Measurements from ENCODE around the gene SLC4A1AP. TPM values are rescaled to one million over a fixed set of nuclear protein-coding genes. Genes with fewer than 3 reads are reported as not detected.

Gene SLC4A1AP
- total RNA-seq, 4 donors from 2014 or later: 15.6 to 25.0 (median 22.1) TPM

- intact Hi-C loops (cut with DNase I; ENCODE audit: low total_unique reads): no loop called here
- 95 to 96% methylated on average over 1 of the region's 1 CpG for WGBS, 2 donors
- no peak for DNase-seq (ENCODE audit: low spot score in 2 of 2)
- no peak overlapping the region for H3K4me3 ChIP-seq (ENCODE audit: low read depth, poor library complexity, severe bottlenecking)
- TF ChIP-seq CTCF (IDR thresholded peaks at IDR 0.05) (no peak), POLR2A (IDR thresholded peaks at IDR 0.05) (no peak)
Observed at GRCh38 chr2:27661371-27661770, 2.3 kb upstream of the SLC4A1AP start.

- 3 to 4% methylated on average over 13 to 18 of the region's 28 CpGs for WGBS, 2 donors
- DNase-seq (ENCODE audit: low spot score in 2 of 2): no peak
- TF ChIP-seq CTCF (IDR thresholded peaks at IDR 0.05): no peak
- TF ChIP-seq POLR2A (IDR thresholded peaks at IDR 0.05): no peak
- intact Hi-C loops (cut with DNase I; ENCODE audit: low total_unique reads): no loop called here
- H3K4me3 ChIP-seq (ENCODE audit: low read depth, poor library complexity, severe bottlenecking): peak overlapping the region; percentile 77
Observed at GRCh38 chr2:27664154-27664574, 475 bp downstream of the SLC4A1AP start.

GRCh38 chr2:27664622-27665363 lies 1.1 kb downstream of the SLC4A1AP start:
- WGBS, 2 donors: 83 to 84% methylated on average over 16 of the region's 16 CpGs
- no peak overlapping the region for H3K4me3 ChIP-seq (ENCODE audit: low read depth, poor library complexity, severe bottlenecking)
- intact Hi-C loops (cut with DNase I; ENCODE audit: low total_unique reads): no loop called here
- no peak for TF ChIP-seq POLR2A (IDR thresholded peaks at IDR 0.05)
- TF ChIP-seq CTCF (IDR thresholded peaks at IDR 0.05): no peak
- DNase-seq (ENCODE audit: low spot score in 2 of 2): no peak

- intact Hi-C loops (cut with DNase I; ENCODE audit: low total_unique reads): no loop called here
- H3K4me3 ChIP-seq (ENCODE audit: low read depth, poor library complexity, severe bottlenecking): no peak overlapping the region
- 79 to 80% methylated on average over 1 of the region's 1 CpG for WGBS, 2 donors
- no peak for DNase-seq (ENCODE audit: low spot score in 2 of 2)
- TF ChIP-seq POLR2A (IDR thresholded peaks at IDR 0.05): no peak
- no peak for TF ChIP-seq CTCF (IDR thresholded peaks at IDR 0.05)
Observed at GRCh38 chr2:27667446-27667845, 3.8 kb downstream of the SLC4A1AP start.

- no peak for DNase-seq (ENCODE audit: low spot score in 2 of 2)
- H3K4me3 ChIP-seq (ENCODE audit: low read depth, poor library complexity, severe bottlenecking): no peak overlapping the region
- intact Hi-C loops (cut with DNase I; ENCODE audit: low total_unique reads): no loop called here
- WGBS, 2 donors: 86 to 90% methylated on average over 4 of the region's 4 CpGs
- TF ChIP-seq CTCF (IDR thresholded peaks at IDR 0.05) (no peak), POLR2A (IDR thresholded peaks at IDR 0.05) (no peak)
Observed at GRCh38 chr2:27671235-27671634, 7.5 kb downstream of the SLC4A1AP start.

Measured in lower leg skin (tissue), 4 donors.